Neural cell (in vitro differentiated cells): ENCODE measurements around the gene RUFY3.
"Not testable (repeated sequence)": the region's sequence is repeated elsewhere in the genome, so short reads cannot be mapped to it uniquely, and the experiment has no call there.

Experiments used
- CTCF ChIP-seq: fragments of 450-650 bp; IDR thresholded peaks from 2 replicates; pipeline ENCODE4 v1.5.1; 2014; ENCODE audit warnings: antibody characterized with exemption, mild to moderate bottlenecking, moderate library complexity; ENCODE audit not compliant: poor library complexity, severe bottlenecking
- POLR2AphosphoS5 ChIP-seq: IDR thresholded peaks from 2 replicates; pipeline ENCODE4 v1.6.1; 2012
- REST ChIP-seq: IDR thresholded peaks from 2 replicates; pipeline ENCODE4 v1.6.1; 2012; ENCODE audit warnings: borderline replicate concordance

GRCh38 chr4:70840631-70841030, 118.9 kb downstream of the RUFY3 start:
- TF ChIP-seq CTCF, POLR2AphosphoS5, REST: not testable (repeated sequence)
